Measurements from ENCODE around the gene ELOVL1.

The ELOVL1 gene

GRCh38 chr1:43352881-43353280 is 14.9 kb downstream of the ELOVL1 start:
- no peak for DNase-seq

- no peak for DNase-seq
Measured at GRCh38 chr1:43352351-43352705, 15.5 kb downstream of the ELOVL1 start.

- no peak for DNase-seq
Measured at GRCh38 chr1:43351421-43352350, 16.1 kb downstream of the ELOVL1 start.

GRCh38 chr1:43350976-43351375 is 16.8 kb downstream of the ELOVL1 start:
- no peak for DNase-seq

GRCh38 chr1:43349594-43350306 is 18.1 kb downstream of the ELOVL1 start:
- DNase-seq, result no peak

GRCh38 chr1:43348809-43349593 is 18.8 kb downstream of the ELOVL1 start:
- DNase-seq, result peak; percentile 85

- DNase-seq, result no peak
Measured at GRCh38 chr1:43348343-43348808, 19.4 kb downstream of the ELOVL1 start.

GRCh38 chr1:43346636-43347035 is 21.2 kb downstream of the ELOVL1 start:
- no peak for DNase-seq

GRCh38 chr1:43345120-43345519 is 22.7 kb downstream of the ELOVL1 start:
- DNase-seq, result no peak

GRCh38 chr1:43344267-43344850 is 23.5 kb downstream of the ELOVL1 start:
- no peak for DNase-seq

GRCh38 chr1:43340559-43340958 is 27.3 kb downstream of the ELOVL1 start:
- no peak for DNase-seq

GRCh38 chr1:43339584-43340232 is 28.1 kb downstream of the ELOVL1 start:
- DNase-seq, result no peak

- DNase-seq, result no peak
Measured at GRCh38 chr1:43338001-43338400, 29.8 kb downstream of the ELOVL1 start.

- DNase-seq, result no peak
Measured at GRCh38 chr1:43337588-43337987, 30.2 kb downstream of the ELOVL1 start, which contains the start of gene MPL. Gene MPL, plus strand, starts transcription at chr1:43337818. Its CDS starts 31 bp downstream, at chr1:43337849.

GRCh38 chr1:43334453-43335205 is 33.2 kb downstream of the ELOVL1 start:
- no peak for DNase-seq

- no peak for DNase-seq
Measured at GRCh38 chr1:43331688-43332087, 36.1 kb downstream of the ELOVL1 start.

GRCh38 chr1:43329995-43330751 is 37.6 kb downstream of the ELOVL1 start:
- peak; percentile 3 for DNase-seq

GRCh38 chr1:43327549-43328292 is 40.1 kb downstream of the ELOVL1 start:
- DNase-seq, result no peak

- no peak for DNase-seq
Measured at GRCh38 chr1:43325381-43325780, 42.4 kb downstream of the ELOVL1 start.

GRCh38 chr1:43324810-43325209 is 43.0 kb downstream of the ELOVL1 start:
- DNase-seq, result no peak
